ENCODE results near the gene ZNRF2.
A peak's percentile ranks its signal among the peaks of the same experiment; 100 is the strongest.
"Not testable (repeated sequence)": the region's sequence is repeated elsewhere in the genome, so short reads cannot be mapped to it uniquely, and the experiment has no call there.

The ZNRF2 gene

GRCh38 chr7:30285067-30285535 lies 704 bp downstream of the ZNRF2 start:
- no peaks in the 10 kb centered on the region for H3K36me3 ChIP-seq (ENCODE audit: control insufficient read depth, insufficient read depth, low read length)
- no peak for DNase-seq (ENCODE audit: extremely low read depth, insufficient read length)
- TF ChIP-seq CTCF (IDR thresholded peaks at IDR 0.05; ENCODE audit: insufficient read depth, low read length, poor library complexity, severe bottlenecking), result no peak
- peak overlapping the region; percentile 84 for H3K4me3 ChIP-seq (replicated peaks; ENCODE audit: low read depth, low read length)
- no peaks in the 10 kb centered on the region for H3K27me3 ChIP-seq (replicated peaks; ENCODE audit: control insufficient read depth, insufficient read depth, low read length)

GRCh38 chr7:30285536-30286284 lies 1.3 kb downstream of the ZNRF2 start:
- peak overlapping the region; percentile 84 for H3K4me3 ChIP-seq (replicated peaks; ENCODE audit: low read depth, low read length)
- peak; percentile 74 for DNase-seq (ENCODE audit: extremely low read depth, insufficient read length)

GRCh38 chr7:30286749-30287148 lies 2.4 kb downstream of the ZNRF2 start:
- Histone ChIP-seq H3K4me3 (replicated peaks; ENCODE audit: low read depth, low read length) (peak overlapping the region; percentile 84), H3K36me3 (ENCODE audit: control insufficient read depth, insufficient read depth, low read length) (no peaks in the 10 kb centered on the region), H3K27me3 (replicated peaks; ENCODE audit: control insufficient read depth, insufficient read depth, low read length) (no peaks in the 10 kb centered on the region)
- no peak for DNase-seq (ENCODE audit: extremely low read depth, insufficient read length)
- TF ChIP-seq CTCF (IDR thresholded peaks at IDR 0.05; ENCODE audit: insufficient read depth, low read length, poor library complexity, severe bottlenecking), result no peak

More at GRCh38 chr7:30285536-30286284, 1.3 kb downstream of the ZNRF2 start:
- Histone ChIP-seq H3K27me3 (replicated peaks; ENCODE audit: control insufficient read depth, insufficient read depth, low read length) (no peaks in the 10 kb centered on the region), H3K36me3 (ENCODE audit: control insufficient read depth, insufficient read depth, low read length) (no peaks in the 10 kb centered on the region)
- no peak for TF ChIP-seq CTCF (IDR thresholded peaks at IDR 0.05; ENCODE audit: insufficient read depth, low read length, poor library complexity, severe bottlenecking)

- not testable (repeated sequence) for H3K36me3 ChIP-seq (ENCODE audit: control insufficient read depth, insufficient read depth, low read length); H3K27me3 ChIP-seq (replicated peaks; ENCODE audit: control insufficient read depth, insufficient read depth, low read length); H3K4me3 ChIP-seq (replicated peaks; ENCODE audit: low read depth, low read length); DNase-seq (ENCODE audit: extremely low read depth, insufficient read length)
Observed at GRCh38 chr7:30287625-30288024, 3.2 kb downstream of the ZNRF2 start.

- not testable (repeated sequence) for DNase-seq (ENCODE audit: extremely low read depth, insufficient read length)
Observed at GRCh38 chr7:30289634-30290033, 5.2 kb downstream of the ZNRF2 start.

GRCh38 chr7:30290317-30290716 lies 5.9 kb downstream of the ZNRF2 start:
- H3K27me3 ChIP-seq (replicated peaks; ENCODE audit: control insufficient read depth, insufficient read depth, low read length); DNase-seq (ENCODE audit: extremely low read depth, insufficient read length); H3K4me3 ChIP-seq (replicated peaks; ENCODE audit: low read depth, low read length); H3K36me3 ChIP-seq (ENCODE audit: control insufficient read depth, insufficient read depth, low read length): not testable (repeated sequence)

More at GRCh38 chr7:30289634-30290033, 5.2 kb downstream of the ZNRF2 start:
- not testable (repeated sequence) for H3K36me3 ChIP-seq (ENCODE audit: control insufficient read depth, insufficient read depth, low read length); H3K27me3 ChIP-seq (replicated peaks; ENCODE audit: control insufficient read depth, insufficient read depth, low read length); H3K4me3 ChIP-seq (replicated peaks; ENCODE audit: low read depth, low read length)

GRCh38 chr7:30292416-30293038 lies 8.1 kb downstream of the ZNRF2 start:
- H3K4me3 ChIP-seq (replicated peaks; ENCODE audit: low read depth, low read length); H3K27me3 ChIP-seq (replicated peaks; ENCODE audit: control insufficient read depth, insufficient read depth, low read length); H3K36me3 ChIP-seq (ENCODE audit: control insufficient read depth, insufficient read depth, low read length); DNase-seq (ENCODE audit: extremely low read depth, insufficient read length): not testable (repeated sequence)

- DNase-seq (ENCODE audit: extremely low read depth, insufficient read length); H3K36me3 ChIP-seq (ENCODE audit: control insufficient read depth, insufficient read depth, low read length); H3K27me3 ChIP-seq (replicated peaks; ENCODE audit: control insufficient read depth, insufficient read depth, low read length); H3K4me3 ChIP-seq (replicated peaks; ENCODE audit: low read depth, low read length): not testable (repeated sequence)
Observed at GRCh38 chr7:30296304-30296703, 11.9 kb downstream of the ZNRF2 start.

- not testable (repeated sequence) for DNase-seq (ENCODE audit: extremely low read depth, insufficient read length); H3K27me3 ChIP-seq (replicated peaks; ENCODE audit: control insufficient read depth, insufficient read depth, low read length); H3K4me3 ChIP-seq (replicated peaks; ENCODE audit: low read depth, low read length); H3K36me3 ChIP-seq (ENCODE audit: control insufficient read depth, insufficient read depth, low read length)
Observed at GRCh38 chr7:30297499-30297898, 13.1 kb downstream of the ZNRF2 start.

GRCh38 chr7:30298409-30298808 lies 14.0 kb downstream of the ZNRF2 start:
- not testable (repeated sequence) for H3K27me3 ChIP-seq (replicated peaks; ENCODE audit: control insufficient read depth, insufficient read depth, low read length); DNase-seq (ENCODE audit: extremely low read depth, insufficient read length); H3K4me3 ChIP-seq (replicated peaks; ENCODE audit: low read depth, low read length); H3K36me3 ChIP-seq (ENCODE audit: control insufficient read depth, insufficient read depth, low read length)

All from GM06990 (cell line).